NT2/D1 (cell line): Measurements from ENCODE around the gene RAE1.

ENCODE experiments used
- SUZ12 ChIP-seq: IDR thresholded peaks from 2 replicates; pipeline ENCODE4 v1.6.1; 2011; ENCODE audit not compliant: insufficient read length, insufficient read depth; ENCODE audit errors: extremely low read depth
- YY1 ChIP-seq: IDR thresholded peaks from 2 replicates; pipeline ENCODE4 v1.6.1; 2011; ENCODE audit not compliant: insufficient read length, insufficient read depth
- ZNF274 ChIP-seq: IDR thresholded peaks from 2 replicates; pipeline ENCODE4 v1.6.1; 2011; ENCODE audit warnings: mild to moderate bottlenecking, low read depth, low read length

GRCh38 chr20:57375652-57376230, 24.7 kb downstream of the RAE1 start:
- TF ChIP-seq ZNF274 (no peak), SUZ12 (no peak), YY1 (no peak)
